Sigmoid colon (tissue), 7 donors: ENCODE data around the gene LRRC19. TPM values are rescaled to one million over a fixed set of nuclear protein-coding genes. Genes with fewer than 3 reads are reported as not detected.

Experiments
- DNase-seq: peaks from one replicate; pipeline ENCODE4 v3.0.0-alpha.2; 2019
- H3K27ac ChIP-seq, 4 donors: fragments of 200-600 bp; sonication (generic); one replicate each; pipeline ENCODE4 v1.5.1; 2016 to 2019; ENCODE audit warnings: mild to moderate bottlenecking in 1 of 4
- H3K27me3 ChIP-seq, 3 donors: fragments of 200-600 bp; sonication (generic); one replicate each; pipeline ENCODE4 v1.5.1; 2019; ENCODE audit warnings: mild to moderate bottlenecking in 1 of 3
- H3K36me3 ChIP-seq, 4 donors: fragments of 200-600 bp; sonication (generic); one replicate each; pipeline ENCODE4 v1.5.1; 2016 to 2019
- H3K4me1 ChIP-seq, 4 donors: fragments of 200-600 bp; sonication (generic); one replicate each; pipeline ENCODE4 v1.5.1; 2017 to 2019
- H3K4me3 ChIP-seq, 4 donors: fragments of 200-600 bp; sonication (generic); one replicate each; pipeline ENCODE4 v1.5.1; 2017 to 2019; ENCODE audit warnings: mild to moderate bottlenecking in 2 of 4, moderate library complexity in 1 of 4
- H3K9me3 ChIP-seq, 4 donors: fragments of 200-600 bp in 3 of 4; sonication (generic) in 3 of 4; one replicate each; pipeline versions ENCODE4 v1.5.1 to v1.6.1; 2013 to 2019
- EP300 ChIP-seq, 4 donors: sonication (generic); formaldehyde crosslinking; IDR thresholded peaks; one replicate each; pipeline ENCODE4 v1.6.1; 2017; ENCODE audit warnings: antibody characterized with exemption in 4 of 4
- POLR2A ChIP-seq, 2 donors: fragments of 450-650 bp; IDR thresholded peaks; one replicate each; pipeline ENCODE4 v1.6.1; 2016; ENCODE audit warnings: antibody characterized with exemption in 2 of 2, mild to moderate bottlenecking in 2 of 2, moderate library complexity in 2 of 2
- POLR2AphosphoS5 ChIP-seq, 4 donors: sonication (generic); formaldehyde crosslinking; IDR thresholded peaks; one replicate each; pipeline ENCODE4 v1.6.1; 2017; ENCODE audit warnings: antibody characterized with exemption in 4 of 4
- WGBS, 2 donors: extraction: QIAGEN DNeasy Blood & Tissue Kit; methylation state at CpG; one replicate each; pipeline ENCODE4 v1.1.7; 2013; 5-methylcytosine and 5-hydroxymethylcytosine counted together
- intact Hi-C: fragments of 100-400 bp; cut with DNase I; formaldehyde crosslinking; loops from one replicate; pipeline ENCODE4 v1.15.1; 2023
- polyA plus RNA-seq, 3 donors: library from polyadenylated mRNA; stranded (reverse); fragments of 200-250 nt; gene quantifications; one replicate each; pipeline ENCODE4 v1.2.3, GENCODE V29; 2013
- total RNA-seq, 4 donors: library from RNA; depleted of rRNA; stranded (reverse); fragments of >200 nt; gene quantifications; one replicate each; pipeline ENCODE4 v1.1.0, GENCODE V29; 2016
- TF ChIP-seq, protein P1 (sequence below), 4 experiments: fragments of 450-650 bp in 3 of 4; fragments of 200-600 bp in 1 of 4; IDR thresholded peaks; one replicate each; pipeline ENCODE4 v1.5.1; 2016 to 2019; ENCODE audit warnings: antibody characterized with exemption in 4 of 4, mild to moderate bottlenecking in 3 of 4, moderate library complexity in 2 of 4
- donor health status: healthy with polysubstance abuse.
- donor health status: Bipolar disorder and iron deficiency.
- donor health status: healthy.

Gene LRRC19
- total and polyA plus RNA-seq, 7 donors = 0.83 to 25.9 (median 15.4) TPM; not detected in 3

DNA sequence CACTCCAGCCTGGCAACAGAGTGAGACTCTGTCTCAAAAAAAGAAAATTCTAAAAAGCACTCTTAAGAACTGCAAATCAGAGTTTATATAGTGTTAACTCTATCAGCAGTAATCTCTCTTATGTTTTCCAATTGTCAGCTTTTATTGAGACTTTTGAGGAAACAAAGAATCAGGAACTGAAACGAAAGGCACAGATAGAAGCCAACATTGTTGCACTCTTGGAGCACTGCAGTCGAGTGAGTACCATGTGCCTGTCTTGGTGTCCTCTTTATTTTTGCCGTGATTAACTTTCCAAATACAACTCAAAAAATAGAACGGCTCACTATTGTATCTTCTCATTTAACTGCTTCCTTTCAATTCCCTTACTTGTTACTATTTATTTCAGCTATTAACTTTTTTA lies 41.7 kb upstream of the LRRC19 start:
- H3K36me3 ChIP-seq = peaks cover 0 to 14% (median 0%) of the 10 kb centered on the region in 4 donors
- intact Hi-C loops = no loop called here
- 72 to 83% methylated on average over 4 of the region's 4 CpGs for WGBS, 2 donors
- no peaks in the 10 kb centered on the region for H3K27me3 ChIP-seq
- TF ChIP-seq EP300 (IDR thresholded peaks at IDR 0.05) = no peak
- TF ChIP-seq, protein P1, sequence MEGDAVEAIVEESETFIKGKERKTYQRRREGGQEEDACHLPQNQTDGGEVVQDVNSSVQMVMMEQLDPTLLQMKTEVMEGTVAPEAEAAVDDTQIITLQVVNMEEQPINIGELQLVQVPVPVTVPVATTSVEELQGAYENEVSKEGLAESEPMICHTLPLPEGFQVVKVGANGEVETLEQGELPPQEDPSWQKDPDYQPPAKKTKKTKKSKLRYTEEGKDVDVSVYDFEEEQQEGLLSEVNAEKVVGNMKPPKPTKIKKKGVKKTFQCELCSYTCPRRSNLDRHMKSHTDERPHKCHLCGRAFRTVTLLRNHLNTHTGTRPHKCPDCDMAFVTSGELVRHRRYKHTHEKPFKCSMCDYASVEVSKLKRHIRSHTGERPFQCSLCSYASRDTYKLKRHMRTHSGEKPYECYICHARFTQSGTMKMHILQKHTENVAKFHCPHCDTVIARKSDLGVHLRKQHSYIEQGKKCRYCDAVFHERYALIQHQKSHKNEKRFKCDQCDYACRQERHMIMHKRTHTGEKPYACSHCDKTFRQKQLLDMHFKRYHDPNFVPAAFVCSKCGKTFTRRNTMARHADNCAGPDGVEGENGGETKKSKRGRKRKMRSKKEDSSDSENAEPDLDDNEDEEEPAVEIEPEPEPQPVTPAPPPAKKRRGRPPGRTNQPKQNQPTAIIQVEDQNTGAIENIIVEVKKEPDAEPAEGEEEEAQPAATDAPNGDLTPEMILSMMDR (IDR thresholded peaks at IDR 0.05) = no peak
- no peak for TF ChIP-seq POLR2A (IDR thresholded peaks at IDR 0.05)
- no peak for TF ChIP-seq POLR2AphosphoS5 (IDR thresholded peaks at IDR 0.05)
- H3K4me3 ChIP-seq = no peak overlapping the region
- no peak overlapping the region for H3K27ac ChIP-seq
- no peaks in the 10 kb centered on the region for H3K9me3 ChIP-seq
- H3K4me1 ChIP-seq = no peaks in the 10 kb centered on the region
- no peak for DNase-seq

DNA sequence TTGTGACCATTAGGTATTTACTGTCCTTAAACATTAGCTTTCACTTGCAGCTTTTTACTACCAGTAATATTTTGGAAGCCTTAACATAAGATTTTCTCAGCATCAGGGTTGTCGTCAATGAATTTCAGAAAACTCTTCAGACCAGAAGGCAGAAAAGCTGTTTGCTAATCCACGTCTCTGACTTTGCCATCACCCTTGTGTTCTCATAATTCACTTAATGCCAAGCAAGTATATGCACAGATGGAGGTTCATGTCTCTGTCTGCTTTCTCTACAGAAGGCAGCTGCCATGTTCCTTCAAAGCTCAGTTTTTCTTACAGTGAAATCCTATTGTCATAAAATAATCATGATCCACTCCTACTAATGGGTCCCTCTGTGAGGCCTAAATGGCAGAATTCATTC lies 37.7 kb upstream of the LRRC19 start:
- WGBS, 2 donors = 97% methylated on average over 2 of the region's 2 CpGs
- intact Hi-C loops = no loop called here

GRCh38 chr9:27042476-27042875 lies 37.0 kb upstream of the LRRC19 start:
- H3K4me1 ChIP-seq = no peaks in the 10 kb centered on the region
- no peaks in the 10 kb centered on the region for H3K9me3 ChIP-seq
- H3K27me3 ChIP-seq = no peaks in the 10 kb centered on the region
- intact Hi-C loops = no loop called here
- 69 to 81% methylated on average over 1 of the region's 1 CpG for WGBS, 2 donors
- TF ChIP-seq EP300 (IDR thresholded peaks at IDR 0.05) = no peak
- no peak for TF ChIP-seq POLR2A (IDR thresholded peaks at IDR 0.05)
- no peak for TF ChIP-seq POLR2AphosphoS5 (IDR thresholded peaks at IDR 0.05)
- TF ChIP-seq, protein P1 (IDR thresholded peaks at IDR 0.05) = no peak
- H3K36me3 ChIP-seq = peaks cover 0 to 21% (median 0%) of the 10 kb centered on the region in 4 donors
- DNase-seq = no peak
- no peak overlapping the region for H3K4me3 ChIP-seq
- H3K27ac ChIP-seq = no peak overlapping the region

More for the DNA sequence above, 37.7 kb upstream of the LRRC19 start:
- Histone ChIP-seq H3K36me3 (peaks cover 0 to 18% (median 0%) of the 10 kb centered on the region in 4 donors), H3K4me3 (no peak overlapping the region), H3K9me3 (no peaks in the 10 kb centered on the region), H3K4me1 (no peaks in the 10 kb centered on the region), H3K27me3 (no peaks in the 10 kb centered on the region), H3K27ac (no peak overlapping the region)
- no peak for TF ChIP-seq POLR2AphosphoS5 (IDR thresholded peaks at IDR 0.05)
- TF ChIP-seq, protein P1 (IDR thresholded peaks at IDR 0.05) = no peak
- no peak for TF ChIP-seq POLR2A (IDR thresholded peaks at IDR 0.05)
- no peak for TF ChIP-seq EP300 (IDR thresholded peaks at IDR 0.05)
- DNase-seq = no peak

- TF ChIP-seq, protein P1 (IDR thresholded peaks at IDR 0.05) = no peak
- TF ChIP-seq EP300 (IDR thresholded peaks at IDR 0.05) (no peak), POLR2AphosphoS5 (IDR thresholded peaks at IDR 0.05) (no peak), POLR2A (IDR thresholded peaks at IDR 0.05) (no peak)
- peaks cover 0 to 25% (median 0%) of the 10 kb centered on the region in 4 donors for H3K36me3 ChIP-seq
- no peaks in the 10 kb centered on the region for H3K4me1 ChIP-seq
- no peaks in the 10 kb centered on the region for H3K9me3 ChIP-seq
- H3K4me3 ChIP-seq = no peak overlapping the region
- H3K27me3 ChIP-seq = no peaks in the 10 kb centered on the region
- no peak overlapping the region for H3K27ac ChIP-seq
- intact Hi-C loops = no loop called here
- no peak for DNase-seq
These were observed 36.3 kb upstream of the LRRC19 start for GRCh38 chr9:27041746-27042145.

- Histone ChIP-seq H3K4me1 (no peaks in the 10 kb centered on the region), H3K27me3 (no peaks in the 10 kb centered on the region), H3K9me3 (no peaks in the 10 kb centered on the region), H3K36me3 (peaks cover 0 to 16% (median 0%) of the 10 kb centered on the region in 4 donors), H3K27ac (no peak overlapping the region), H3K4me3 (no peak overlapping the region)
- no peak for DNase-seq
- intact Hi-C loops = loop anchor here (10.0 kb wide), 1 partner anchor 507 kb away; no protein-coding TSS in a partner anchor
- WGBS, 2 donors = 93 to 97% methylated on average over 2 of the region's 2 CpGs
- no peak for TF ChIP-seq EP300 (IDR thresholded peaks at IDR 0.05)
- TF ChIP-seq, protein P1 (IDR thresholded peaks at IDR 0.05) = no peak
- TF ChIP-seq POLR2A (IDR thresholded peaks at IDR 0.05) = no peak
- no peak for TF ChIP-seq POLR2AphosphoS5 (IDR thresholded peaks at IDR 0.05)
These were observed 32.0 kb upstream of the LRRC19 start for GRCh38 chr9:27037499-27037898.
